Naive thymus-derived CD4-positive, alpha-beta T cell (primary cell): ENCODE results near the gene LRBA. TPM values are rescaled to one million over a fixed set of nuclear protein-coding genes. Genes with fewer than 3 reads are reported as not detected.

Experiments used
- ATAC-seq: fragments of 150-1000 bp; cut with Tn5 transposase; 2 replicates; pipeline ENCODE4 v1.10.0; 2021; ENCODE audit warnings: mild to moderate bottlenecking, moderate library complexity
- CTCF ChIA-PET: fragments of 350-600 bp; sonication (Branson Sonifier 250); formaldehyde crosslinking; loops from one replicate; lab custom pipeline; 2021; ENCODE audit warnings: antibody characterized with exemption; lab: Charles Lee
- POLR2A ChIA-PET: fragments of 350-600 bp; sonication (Branson Sonifier 250); formaldehyde crosslinking; loops from one replicate; lab custom pipeline; 2021; ENCODE audit warnings: antibody characterized with exemption, inconsistent platforms; lab: Charles Lee
- DNase-seq, 9 donors: peaks; one replicate each; pipeline versions ENCODE4 v3.0.0 to v3.0.0-alpha.2; 2020 to 2022; ENCODE audit warnings: mixed read lengths in 1 of 9
- H3K27ac ChIP-seq: one replicate; pipeline ENCODE4 v1.7.0; 2013; ENCODE audit warnings: mild to moderate bottlenecking, low read depth, low read length, moderate library complexity
- H3K27me3 ChIP-seq, 2 donors: one replicate each; pipeline ENCODE4 v1.7.0; 2013; ENCODE audit warnings: low read length in 2 of 2, mild to moderate bottlenecking in 2 of 2, moderate library complexity in 2 of 2; ENCODE audit not compliant: control insufficient read depth in 2 of 2, insufficient read depth in 2 of 2
- H3K36me3 ChIP-seq, 3 experiments: 1 replicate in 2 of 3; 2 replicates in 1 of 3; pipeline ENCODE4 v1.7.0; 2013; ENCODE audit warnings: low read length in 3 of 3, mild to moderate bottlenecking in 3 of 3, moderate library complexity in 1 of 3; ENCODE audit not compliant: insufficient read depth in 3 of 3, control insufficient read depth in 2 of 3
- H3K4me1 ChIP-seq, 2 donors: one replicate each; pipeline ENCODE4 v1.7.0; 2013; ENCODE audit warnings: low read length in 2 of 2, mild to moderate bottlenecking in 2 of 2, moderate library complexity in 1 of 2; ENCODE audit not compliant: control insufficient read depth in 2 of 2, insufficient read depth in 2 of 2
- H3K4me3 ChIP-seq: 2 replicates; pipeline ENCODE4 v1.7.0; 2013; ENCODE audit warnings: mild to moderate bottlenecking, low read length
- H3K9me3 ChIP-seq, 3 experiments: 1 replicate in 2 of 3; 2 replicates in 1 of 3; pipeline ENCODE4 v1.7.0; 2013; ENCODE audit warnings: low read length in 3 of 3; ENCODE audit not compliant: control insufficient read depth in 2 of 3
- H3K27ac Mint-ChIP-seq, 9 donors: one replicate each; pipeline ENCODE4 v1.8.0; 2020 to 2022; ENCODE audit warnings: mixed read lengths in 9 of 9, mild to moderate bottlenecking in 8 of 9, moderate library complexity in 5 of 9, inconsistent platforms in 2 of 9
- H3K27me3 Mint-ChIP-seq, 5 donors: one replicate each; pipeline ENCODE4 v1.8.0; 2021 to 2022; ENCODE audit warnings: mixed read lengths in 5 of 5, mild to moderate bottlenecking in 1 of 5
- H3K36me3 Mint-ChIP-seq, 5 donors: one replicate each; pipeline ENCODE4 v1.8.0; 2020 to 2022; ENCODE audit warnings: mixed read lengths in 5 of 5, mild to moderate bottlenecking in 3 of 5, inconsistent platforms in 1 of 5
- H3K4me1 Mint-ChIP-seq, 7 donors: one replicate each; pipeline ENCODE4 v1.8.0; 2020 to 2022; ENCODE audit warnings: mixed read lengths in 7 of 7, mild to moderate bottlenecking in 3 of 7, inconsistent platforms in 1 of 7
- H3K4me3 Mint-ChIP-seq, 10 donors: one replicate each; pipeline ENCODE4 v1.8.0; 2020 to 2022; ENCODE audit warnings: mild to moderate bottlenecking in 10 of 10, mixed read lengths in 10 of 10, moderate library complexity in 6 of 10, inconsistent platforms in 2 of 10
- H3K9me3 Mint-ChIP-seq, 11 donors: one replicate each; pipeline ENCODE4 v1.8.0; 2020 to 2022; ENCODE audit warnings: mixed read lengths in 11 of 11, mild to moderate bottlenecking in 4 of 11, inconsistent platforms in 1 of 11, moderate library complexity in 1 of 11
- intact Hi-C, 2 donors: fragments of 100-400 bp; cut with micrococcal nuclease; formaldehyde crosslinking; loops; one replicate each; pipeline ENCODE4 v1.15.1; 2023
- polyA plus RNA-seq, 2 donors: library from polyadenylated mRNA; unstranded; fragments of 300-500 nt; fragmentation: Illumina TruSeq; gene quantifications; one replicate each; pipeline ENCODE4 v1.2.3, GENCODE V29; 2021
- total RNA-seq, 6 experiments: library from RNA in 5 of 6; stranded (reverse) in 5 of 6; gene quantifications; 1 replicate in 5 of 6; 2 replicates in 1 of 6; pipeline ENCODE4 v1.2.3 and lab custom pipeline; 2021 to 2026

Gene LRBA
- total and polyA plus RNA-seq, 7 experiments from 2014 or later: 20.8 to 71.4 (median 58.4) TPM

DNA sequence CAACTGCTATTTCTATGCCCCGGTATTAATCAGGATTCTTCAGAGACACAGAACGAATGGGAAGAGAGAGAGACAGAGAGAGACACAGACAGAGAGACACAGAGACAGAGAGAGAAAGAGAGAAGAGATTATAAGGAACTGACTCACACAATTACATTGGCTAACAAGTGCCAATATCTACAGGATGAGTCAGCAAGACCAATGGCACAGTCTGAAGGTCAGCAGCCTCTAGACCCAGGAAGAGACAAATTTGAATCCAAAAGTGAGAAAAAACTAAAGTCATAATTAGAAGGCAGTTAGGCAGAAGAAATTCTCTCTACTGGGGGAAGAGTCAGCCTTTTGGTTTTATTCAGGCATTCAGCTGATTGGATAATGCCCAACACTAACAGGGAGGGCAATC lies 245.8 kb downstream of the LRBA start:
- H3K4me1 ChIP-seq: no peaks in the 10 kb centered on the region
- peaks cover 0 to 3% (median 0%) of the 10 kb centered on the region in 11 donors for H3K9me3 Mint-ChIP-seq
- H3K27ac Mint-ChIP-seq: no peak overlapping the region
- H3K4me3 Mint-ChIP-seq: no peak overlapping the region
- H3K9me3 ChIP-seq: no peaks in the 10 kb centered on the region
- H3K27me3 ChIP-seq: no peaks in the 10 kb centered on the region
- DNase-seq: no peak
- H3K4me1 Mint-ChIP-seq: peaks cover 0 to 12% (median 3%) of the 10 kb centered on the region in 7 donors
- ATAC-seq: peak; percentile 37
- no peaks in the 10 kb centered on the region for H3K27me3 Mint-ChIP-seq
- ChIA-PET POLR2A (no interaction called here), CTCF (no interaction called here)
- peaks cover 0 to 11% (median 0%) of the 10 kb centered on the region in 3 experiments for H3K36me3 ChIP-seq
- no peak overlapping the region for H3K4me3 ChIP-seq
- intact Hi-C loops: no loop called here
- no peak overlapping the region for H3K27ac ChIP-seq
- H3K36me3 Mint-ChIP-seq: peaks cover 5 to 46% (median 24%) of the 10 kb centered on the region in 5 donors

- Mint-ChIP-seq H3K4me1 (peaks cover 0 to 12% (median 3%) of the 10 kb centered on the region in 7 donors), H3K4me3 (no peak overlapping the region), H3K27me3 (no peaks in the 10 kb centered on the region), H3K27ac (no peak overlapping the region), H3K9me3 (peaks cover 0 to 3% (median 0%) of the 10 kb centered on the region in 11 donors), H3K36me3 (peaks cover 5 to 44% (median 22%) of the 10 kb centered on the region in 5 donors)
- Histone ChIP-seq H3K4me1 (no peaks in the 10 kb centered on the region), H3K27me3 (no peaks in the 10 kb centered on the region), H3K27ac (no peak overlapping the region), H3K9me3 (no peaks in the 10 kb centered on the region), H3K36me3 (peaks cover 0 to 11% (median 0%) of the 10 kb centered on the region in 3 experiments), H3K4me3 (no peak overlapping the region)
- intact Hi-C loops: no loop called here
- ATAC-seq (no peak), DNase-seq (no peak)
- ChIA-PET POLR2A (no interaction called here), CTCF (interaction anchor here (0.6 kb wide), 1 partner anchor 131 kb away, joined by 4 read pairs; no protein-coding TSS in a partner anchor)
Observed at GRCh38 chr4:150768497-150768896, 246.6 kb downstream of the LRBA start.

DNA sequence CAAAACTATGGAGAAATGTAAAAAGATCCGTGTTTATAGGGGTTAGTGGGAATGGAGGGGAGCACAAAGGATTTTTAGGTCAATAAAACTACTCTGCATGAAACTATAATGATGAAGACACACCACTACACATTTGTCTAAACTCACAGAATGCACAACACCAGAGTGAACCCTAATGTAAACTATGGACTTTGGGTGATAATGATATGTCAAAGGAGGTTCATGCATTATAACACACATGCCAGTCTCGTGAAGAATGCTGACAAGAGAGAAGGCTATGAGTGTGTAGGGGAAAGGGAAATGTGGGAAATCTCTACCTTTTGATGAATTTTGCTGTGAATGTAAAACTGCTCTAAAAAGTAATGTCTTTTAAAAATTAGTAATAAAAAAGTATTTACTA lies 249.9 kb downstream of the LRBA start:
- intact Hi-C loops: no loop called here
- CTCF ChIA-PET: no interaction called here
- Histone ChIP-seq H3K27me3 (no peaks in the 10 kb centered on the region), H3K27ac (no peak overlapping the region), H3K36me3 (no peaks in the 10 kb centered on the region), H3K9me3 (no peaks in the 10 kb centered on the region), H3K4me3 (no peak overlapping the region), H3K4me1 (no peaks in the 10 kb centered on the region)
- peaks cover 0 to 46% (median 31%) of the 10 kb centered on the region in 5 donors for H3K36me3 Mint-ChIP-seq
- ATAC-seq (no peak), DNase-seq (no peak)
- peaks cover 0 to 3% (median 0%) of the 10 kb centered on the region in 7 donors for H3K4me1 Mint-ChIP-seq
- POLR2A ChIA-PET: no interaction called here
- H3K27ac Mint-ChIP-seq: no peak overlapping the region
- peaks cover 0 to 3% (median 0%) of the 10 kb centered on the region in 11 donors for H3K9me3 Mint-ChIP-seq
- no peak overlapping the region for H3K4me3 Mint-ChIP-seq
- no peaks in the 10 kb centered on the region for H3K27me3 Mint-ChIP-seq

GRCh38 chr4:150751648-150752047 lies 263.4 kb downstream of the LRBA start:
- Mint-ChIP-seq H3K4me3 (no peak overlapping the region), H3K4me1 (peaks cover 0 to 13% (median 6%) of the 10 kb centered on the region in 7 donors), H3K36me3 (peaks cover 4 to 34% (median 26%) of the 10 kb centered on the region in 5 donors), H3K27me3 (no peaks in the 10 kb centered on the region), H3K27ac (no peak overlapping the region), H3K9me3 (no peaks in the 10 kb centered on the region)
- Histone ChIP-seq H3K4me1 (no peaks in the 10 kb centered on the region), H3K4me3 (no peak overlapping the region), H3K27me3 (no peaks in the 10 kb centered on the region), H3K9me3 (no peaks in the 10 kb centered on the region), H3K36me3 (no peaks in the 10 kb centered on the region), H3K27ac (no peak overlapping the region)
- CTCF ChIA-PET: no interaction called here
- no peak for DNase-seq
- intact Hi-C loops: no loop called here
- POLR2A ChIA-PET: interaction anchor here (0.5 kb wide), 1 partner anchor 39 kb away, joined by 3 read pairs; no protein-coding TSS in a partner anchor
- ATAC-seq: no peak

GRCh38 chr4:150750824-150751223 lies 264.3 kb downstream of the LRBA start:
- ChIA-PET CTCF (no interaction called here), POLR2A (no interaction called here)
- no peak overlapping the region for H3K27ac Mint-ChIP-seq
- H3K9me3 Mint-ChIP-seq: no peaks in the 10 kb centered on the region
- no peak overlapping the region for H3K4me3 Mint-ChIP-seq
- intact Hi-C loops: no loop called here
- H3K4me1 ChIP-seq: no peaks in the 10 kb centered on the region
- H3K27me3 ChIP-seq: no peaks in the 10 kb centered on the region
- H3K4me1 Mint-ChIP-seq: peaks cover 0 to 13% (median 6%) of the 10 kb centered on the region in 7 donors
- DNase-seq (no peak), ATAC-seq (no peak)
- no peak overlapping the region for H3K27ac ChIP-seq
- H3K36me3 ChIP-seq: no peaks in the 10 kb centered on the region
- no peak overlapping the region for H3K4me3 ChIP-seq
- no peaks in the 10 kb centered on the region for H3K9me3 ChIP-seq
- H3K36me3 Mint-ChIP-seq: peaks cover 4 to 40% (median 30%) of the 10 kb centered on the region in 5 donors
- H3K27me3 Mint-ChIP-seq: no peaks in the 10 kb centered on the region

DNA sequence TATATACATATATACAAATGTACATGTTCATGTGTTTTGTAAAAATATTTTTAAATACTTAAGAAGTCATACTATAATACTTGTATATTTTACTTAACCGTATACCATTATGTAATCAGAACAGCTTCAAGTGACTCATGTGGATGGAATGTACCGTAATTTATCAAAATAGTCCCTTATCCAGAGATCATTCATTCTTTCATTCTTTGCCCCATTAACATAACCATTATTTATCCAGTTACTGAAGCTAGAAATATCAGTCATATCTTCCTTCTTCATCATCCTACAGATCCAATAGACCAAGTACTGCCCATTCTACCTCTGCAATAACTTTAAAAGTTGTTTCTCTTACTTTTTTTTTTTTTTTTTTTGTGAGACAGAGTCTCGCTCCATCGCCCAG lies 268.9 kb downstream of the LRBA start:
- Mint-ChIP-seq H3K27ac (peak overlapping the region in 1 of 9 donors; percentile 9), H3K27me3 (no peaks in the 10 kb centered on the region), H3K9me3 (peaks cover 0 to 2% (median 0%) of the 10 kb centered on the region in 11 donors), H3K4me1 (peaks cover 0 to 16% (median 0%) of the 10 kb centered on the region in 7 donors), H3K4me3 (no peak overlapping the region), H3K36me3 (peaks cover 4 to 56% (median 35%) of the 10 kb centered on the region in 5 donors)
- H3K9me3 ChIP-seq: no peaks in the 10 kb centered on the region
- no peaks in the 10 kb centered on the region for H3K36me3 ChIP-seq
- intact Hi-C loops: no loop called here
- ChIA-PET CTCF (no interaction called here), POLR2A (no interaction called here)
- H3K4me3 ChIP-seq: no peak overlapping the region
- H3K27ac ChIP-seq: no peak overlapping the region
- ATAC-seq (no peak), DNase-seq (no peak)
- H3K4me1 ChIP-seq: no peaks in the 10 kb centered on the region
- H3K27me3 ChIP-seq: no peaks in the 10 kb centered on the region

- Histone ChIP-seq H3K4me3 (no peak overlapping the region), H3K27me3 (no peaks in the 10 kb centered on the region), H3K9me3 (no peaks in the 10 kb centered on the region), H3K4me1 (no peaks in the 10 kb centered on the region), H3K27ac (no peak overlapping the region), H3K36me3 (no peaks in the 10 kb centered on the region)
- Mint-ChIP-seq H3K4me1 (peaks cover 0 to 16% (median 5%) of the 10 kb centered on the region in 7 donors), H3K27me3 (no peaks in the 10 kb centered on the region), H3K36me3 (peaks cover 11 to 65% (median 40%) of the 10 kb centered on the region in 5 donors), H3K4me3 (no peak overlapping the region), H3K9me3 (peaks cover 0 to 3% (median 0%) of the 10 kb centered on the region in 11 donors), H3K27ac (peak overlapping the region in 1 of 9 donors; percentile 56)
- intact Hi-C loops: no loop called here
- ChIA-PET CTCF (no interaction called here), POLR2A (no interaction called here)
- no peak for DNase-seq
- ATAC-seq: no peak
Observed at GRCh38 chr4:150744570-150744969, 270.5 kb downstream of the LRBA start.
